GM13976 (cell line): ENCODE data around the gene ADAM12.

ENCODE experiments used
- DNase-seq: peaks from one replicate; pipeline ENCODE4 v3.0.0; 2012; ENCODE audit warnings: low spot score
- in situ Hi-C: fragments of 300-500 bp; cut with MboI; formaldehyde crosslinking; loops from one replicate; pipeline ENCODE4 v1.12.0; 2022; ENCODE audit warnings: low sequenced_read_pairs, mixed read lengths, inconsistent platforms; ENCODE audit not compliant: unreplicated experiment
- TF ChIP-seq, protein P1 (sequence below): IDR thresholded peaks from 2 replicates; pipeline ENCODE4 v1.5.1; 2012; ENCODE audit warnings: borderline replicate concordance, mild to moderate bottlenecking; ENCODE audit not compliant: insufficient read depth; ENCODE audit errors: extremely low read depth, missing control alignments, control extremely low read depth

ADAM12 gene

DNA sequence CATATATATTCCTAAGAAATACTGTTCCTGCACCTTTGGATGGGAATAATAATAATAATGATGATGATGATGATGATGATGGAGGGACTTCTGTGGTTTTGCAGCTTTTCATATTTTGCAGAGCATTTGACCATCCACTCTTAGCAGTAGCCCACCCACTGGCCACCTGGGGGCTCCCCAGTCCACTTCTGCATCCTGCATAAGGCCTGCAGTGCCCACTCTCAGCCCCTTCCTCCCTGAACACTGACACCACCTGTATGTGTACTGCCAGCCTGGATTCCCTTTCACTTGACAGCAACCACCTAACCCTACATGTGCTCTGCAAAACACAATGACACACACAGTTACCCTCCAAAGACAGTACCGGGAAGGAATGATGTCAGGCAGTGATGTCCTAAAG lies 131.4 kb downstream of the ADAM12 start:
- DNase-seq, result no peak
- TF ChIP-seq, protein P1, sequence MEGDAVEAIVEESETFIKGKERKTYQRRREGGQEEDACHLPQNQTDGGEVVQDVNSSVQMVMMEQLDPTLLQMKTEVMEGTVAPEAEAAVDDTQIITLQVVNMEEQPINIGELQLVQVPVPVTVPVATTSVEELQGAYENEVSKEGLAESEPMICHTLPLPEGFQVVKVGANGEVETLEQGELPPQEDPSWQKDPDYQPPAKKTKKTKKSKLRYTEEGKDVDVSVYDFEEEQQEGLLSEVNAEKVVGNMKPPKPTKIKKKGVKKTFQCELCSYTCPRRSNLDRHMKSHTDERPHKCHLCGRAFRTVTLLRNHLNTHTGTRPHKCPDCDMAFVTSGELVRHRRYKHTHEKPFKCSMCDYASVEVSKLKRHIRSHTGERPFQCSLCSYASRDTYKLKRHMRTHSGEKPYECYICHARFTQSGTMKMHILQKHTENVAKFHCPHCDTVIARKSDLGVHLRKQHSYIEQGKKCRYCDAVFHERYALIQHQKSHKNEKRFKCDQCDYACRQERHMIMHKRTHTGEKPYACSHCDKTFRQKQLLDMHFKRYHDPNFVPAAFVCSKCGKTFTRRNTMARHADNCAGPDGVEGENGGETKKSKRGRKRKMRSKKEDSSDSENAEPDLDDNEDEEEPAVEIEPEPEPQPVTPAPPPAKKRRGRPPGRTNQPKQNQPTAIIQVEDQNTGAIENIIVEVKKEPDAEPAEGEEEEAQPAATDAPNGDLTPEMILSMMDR, result no peak
- in situ Hi-C loops, result no loop called here

DNA sequence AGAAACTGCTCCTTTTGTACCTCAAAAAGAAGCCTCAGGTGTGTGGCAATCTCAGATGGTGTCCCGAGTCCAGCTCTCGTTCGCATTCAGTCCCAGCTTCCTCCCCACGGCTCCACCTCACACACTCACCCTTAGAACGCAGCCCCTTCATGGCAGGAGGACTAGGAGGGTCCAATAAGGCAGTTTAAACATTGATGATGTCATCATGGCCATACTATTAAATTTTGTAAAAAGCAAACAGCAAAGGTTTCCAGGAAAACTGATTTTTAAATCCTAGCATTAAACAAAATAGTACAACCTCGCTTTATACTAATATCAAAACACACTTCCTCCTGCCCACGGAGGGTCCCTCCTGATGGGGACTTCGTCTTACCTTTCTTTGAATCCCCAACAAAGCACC lies 133.0 kb downstream of the ADAM12 start:
- TF ChIP-seq, protein P1, result no peak
- DNase-seq, result no peak
- in situ Hi-C loops, result no loop called here

- in situ Hi-C loops, result no loop called here
- TF ChIP-seq, protein P1, result no peak
- no peak for DNase-seq
These were observed 134.7 kb downstream of the ADAM12 start for GRCh38 chr10:126253611-126253998.

- TF ChIP-seq, protein P1, result no peak
- in situ Hi-C loops, result no loop called here
- no peak for DNase-seq
These were observed 135.2 kb downstream of the ADAM12 start for GRCh38 chr10:126252884-126253610.

GRCh38 chr10:126251778-126252407 lies 136.4 kb downstream of the ADAM12 start:
- in situ Hi-C loops, result no loop called here
- TF ChIP-seq, protein P1, result no peak
- no peak for DNase-seq

- in situ Hi-C loops, result no loop called here
- no peak for DNase-seq
- TF ChIP-seq, protein P1, result no peak
These were observed 137.6 kb downstream of the ADAM12 start for GRCh38 chr10:126250527-126251310.
